HG02588 (cell line): ENCODE results near the gene ITGA11.
"Not testable (repeated sequence)": the region's sequence is repeated elsewhere in the genome, so short reads cannot be mapped to it uniquely, and the experiment has no call there.

Experiments used
- ATAC-seq: cut with Tn5 transposase; IDR thresholded peaks from one replicate; pipeline ENCODE4 v1.9.1; 2021; ENCODE audit warnings: mild to moderate bottlenecking, moderate library complexity; ENCODE audit not compliant: unreplicated experiment

ITGA11 gene

GRCh38 chr15:68427366-68427765 lies 4.6 kb downstream of the ITGA11 start:
- no peak for ATAC-seq

GRCh38 chr15:68426116-68426515 lies 5.8 kb downstream of the ITGA11 start:
- no peak for ATAC-seq

- ATAC-seq = no peak
These were observed 6.4 kb downstream of the ITGA11 start for GRCh38 chr15:68425428-68426060.

GRCh38 chr15:68424754-68425390 lies 7.1 kb downstream of the ITGA11 start:
- no peak for ATAC-seq

- no peak for ATAC-seq
These were observed 8.3 kb downstream of the ITGA11 start for GRCh38 chr15:68423359-68424296.

GRCh38 chr15:68422403-68423145 lies 9.4 kb downstream of the ITGA11 start:
- ATAC-seq = not testable (repeated sequence)

- no peak for ATAC-seq
These were observed 10.1 kb downstream of the ITGA11 start for GRCh38 chr15:68421798-68422402.

- ATAC-seq = no peak
These were observed 10.8 kb downstream of the ITGA11 start for GRCh38 chr15:68421115-68421551.

GRCh38 chr15:68420186-68420684 lies 11.7 kb downstream of the ITGA11 start:
- ATAC-seq = no peak

- no peak for ATAC-seq
These were observed 12.4 kb downstream of the ITGA11 start for GRCh38 chr15:68419301-68420175.

- no peak for ATAC-seq
These were observed 13.3 kb downstream of the ITGA11 start for GRCh38 chr15:68418611-68419161.

- ATAC-seq = no peak
These were observed 14.1 kb downstream of the ITGA11 start for GRCh38 chr15:68417897-68418296.

- no peak for ATAC-seq
These were observed 14.9 kb downstream of the ITGA11 start for GRCh38 chr15:68417051-68417450.

GRCh38 chr15:68416158-68416535 lies 15.8 kb downstream of the ITGA11 start:
- no peak for ATAC-seq

- no peak for ATAC-seq
These were observed 16.3 kb downstream of the ITGA11 start for GRCh38 chr15:68415501-68416157.

- ATAC-seq = no peak
These were observed 16.9 kb downstream of the ITGA11 start for GRCh38 chr15:68415061-68415460.

- no peak for ATAC-seq
These were observed 17.4 kb downstream of the ITGA11 start for GRCh38 chr15:68414591-68414990.

GRCh38 chr15:68414206-68414555 lies 17.8 kb downstream of the ITGA11 start:
- no peak for ATAC-seq
